ENCODE data around the gene MRPS22.

DNA sequence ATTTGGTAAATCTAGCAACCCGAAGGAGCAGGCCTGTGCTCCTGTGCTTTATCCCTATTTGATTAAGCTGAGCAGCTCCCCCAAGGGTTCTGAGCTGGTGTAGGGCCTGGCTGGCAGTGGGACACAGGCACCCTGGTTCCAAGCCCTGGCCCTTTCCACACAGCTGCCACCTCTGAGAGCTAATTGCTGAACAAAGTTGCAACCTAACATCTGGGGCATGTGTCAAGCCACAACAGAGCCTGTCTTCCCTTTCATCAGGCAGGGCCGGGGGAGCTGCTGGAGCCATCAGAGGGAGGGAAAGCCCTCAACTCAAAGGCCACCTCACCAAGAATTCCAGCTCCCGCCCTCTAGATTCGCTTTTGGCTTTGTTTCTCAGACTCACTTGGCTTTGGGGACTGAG, 17.1 kb upstream of the MRPS22 start:
- TF ChIP-seq POLR2A (IDR thresholded peaks at IDR 0.05) (no peak), CTCF (IDR thresholded peaks at IDR 0.05) (no peak)
